DOHH2 (cell line): ENCODE measurements around the gene RCAN2.
"Not testable (repeated sequence)": the region's sequence is repeated elsewhere in the genome, so short reads cannot be mapped to it uniquely, and the experiment has no call there.

Experiments
- EZH2phosphoT487 ChIP-seq: fragments of 200-600 bp; sonication (generic); IDR thresholded peaks from 2 replicates; pipeline ENCODE4 v1.6.1; 2017; ENCODE audit warnings: borderline replicate concordance, mild to moderate bottlenecking, antibody characterized with exemption, low read length, moderate library complexity, mixed read lengths
- TF ChIP-seq, protein P1 (sequence below): fragments of 200-600 bp; sonication (generic); IDR thresholded peaks from one replicate; pipeline ENCODE4 v1.5.1; 2014; ENCODE audit warnings: antibody characterized with exemption, mild to moderate bottlenecking, low read depth, low read length; ENCODE audit not compliant: poor library complexity, severe bottlenecking

DNA sequence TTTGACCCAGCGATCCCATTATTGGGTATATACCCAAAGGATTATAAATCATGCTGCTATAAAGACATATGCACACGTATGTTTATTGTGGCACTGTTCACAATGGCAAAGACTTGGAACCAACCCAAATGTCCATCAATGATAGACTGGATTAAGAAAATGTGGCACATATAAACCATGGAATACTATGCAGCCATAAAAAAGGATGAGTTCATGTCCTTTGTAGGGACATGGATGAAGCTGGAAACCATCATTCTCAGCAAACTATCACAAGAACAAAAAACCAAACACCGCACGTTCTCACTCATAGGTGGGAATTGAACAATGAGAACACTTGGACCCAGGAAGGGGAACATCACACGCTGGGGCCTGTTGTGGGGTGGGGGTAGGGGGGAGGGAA lies 103.5 kb downstream of the RCAN2 start:
- TF ChIP-seq EZH2phosphoT487: not testable (repeated sequence)
- TF ChIP-seq, protein P1, sequence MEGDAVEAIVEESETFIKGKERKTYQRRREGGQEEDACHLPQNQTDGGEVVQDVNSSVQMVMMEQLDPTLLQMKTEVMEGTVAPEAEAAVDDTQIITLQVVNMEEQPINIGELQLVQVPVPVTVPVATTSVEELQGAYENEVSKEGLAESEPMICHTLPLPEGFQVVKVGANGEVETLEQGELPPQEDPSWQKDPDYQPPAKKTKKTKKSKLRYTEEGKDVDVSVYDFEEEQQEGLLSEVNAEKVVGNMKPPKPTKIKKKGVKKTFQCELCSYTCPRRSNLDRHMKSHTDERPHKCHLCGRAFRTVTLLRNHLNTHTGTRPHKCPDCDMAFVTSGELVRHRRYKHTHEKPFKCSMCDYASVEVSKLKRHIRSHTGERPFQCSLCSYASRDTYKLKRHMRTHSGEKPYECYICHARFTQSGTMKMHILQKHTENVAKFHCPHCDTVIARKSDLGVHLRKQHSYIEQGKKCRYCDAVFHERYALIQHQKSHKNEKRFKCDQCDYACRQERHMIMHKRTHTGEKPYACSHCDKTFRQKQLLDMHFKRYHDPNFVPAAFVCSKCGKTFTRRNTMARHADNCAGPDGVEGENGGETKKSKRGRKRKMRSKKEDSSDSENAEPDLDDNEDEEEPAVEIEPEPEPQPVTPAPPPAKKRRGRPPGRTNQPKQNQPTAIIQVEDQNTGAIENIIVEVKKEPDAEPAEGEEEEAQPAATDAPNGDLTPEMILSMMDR: not testable (repeated sequence)
